Measurements from ENCODE around the gene UPF2. TPM values are rescaled to one million over a fixed set of nuclear protein-coding genes. Genes with fewer than 3 reads are reported as not detected.

UPF2 gene
- total and polyA plus RNA-seq, 2 of the 4 experiments (the other 2 are of a cell fraction), result 9.2 to 14.3 TPM

DNA sequence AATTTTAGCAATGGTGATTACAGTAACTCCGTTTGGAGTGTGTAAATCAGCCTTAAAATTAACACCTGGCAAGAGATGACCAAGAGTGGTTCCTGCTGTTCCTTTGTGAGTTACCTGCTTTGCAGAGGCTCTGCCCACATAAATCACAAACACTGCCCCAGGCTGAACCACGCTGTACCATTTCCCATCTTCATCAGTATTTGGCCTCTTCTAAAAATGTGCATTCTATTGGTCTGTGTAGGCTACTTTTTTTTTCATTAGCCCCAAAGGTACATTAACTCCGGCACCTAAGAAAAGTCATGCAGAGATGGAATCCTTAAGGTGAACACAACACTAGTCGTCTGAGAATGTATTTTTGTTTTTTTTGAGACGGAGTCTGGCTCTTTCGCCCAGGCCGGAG lies 123.3 kb downstream of the UPF2 start:
- no peak for ATAC-seq (ENCODE audit: low read depth)
- Histone ChIP-seq H2AK9ac (replicated peaks; ENCODE audit: low read depth, low read length, poor library complexity) (no peak overlapping the region), H3K9me3 (ENCODE audit: control insufficient read depth, insufficient read depth, low read length) (no peaks in the 10 kb centered on the region), H2AK5ac (ENCODE audit: low read depth, low read length) (no peak overlapping the region), H3K9ac (ENCODE audit: low read depth, low read length) (no peak overlapping the region), H3K14ac (replicated peaks; ENCODE audit: low read depth, low read length) (no peak overlapping the region), H3K56ac (ENCODE audit: extremely low read depth, insufficient read depth, low read length) (no peak overlapping the region), H3K4me1 (ENCODE audit: control insufficient read depth, insufficient read depth, low read length) (no peaks in the 10 kb centered on the region), H4K8ac (ENCODE audit: low read depth in 2 of 2, low read length in 2 of 2) (no peak overlapping the region), H3K9me1 (ENCODE audit: insufficient read depth, low read length) (no peaks in the 10 kb centered on the region), H3K27me3 (ENCODE audit: control insufficient read depth, insufficient read depth, low read length) (no peaks in the 10 kb centered on the region), H3K18ac (ENCODE audit: low read depth, low read length) (no peak overlapping the region), H4K5ac (ENCODE audit: low read depth, low read length) (no peak overlapping the region), H3K27ac (ENCODE audit: insufficient read depth, low read length) (no peak overlapping the region), H2BK20ac (ENCODE audit: low read depth, low read length) (no peak overlapping the region), H3K23ac (ENCODE audit: low read depth, low read length) (no peak overlapping the region), H3K4me2 (ENCODE audit: low read depth, low read length) (no peak overlapping the region), H2AFZ (replicated peaks; ENCODE audit: low read length, poor library complexity) (no peak overlapping the region), H3K4ac (ENCODE audit: low read depth, low read length) (no peak overlapping the region), H2BK5ac (ENCODE audit: low read depth, low read length, poor library complexity, severe bottlenecking) (no peak overlapping the region), H3K4me3 (ENCODE audit: insufficient read depth, low read depth, low read length) (no peak overlapping the region), H4K20me1 (ENCODE audit: insufficient read depth, low read length) (no peaks in the 10 kb centered on the region), H3K79me1 (ENCODE audit: low read depth in 1 of 2, low read length in 2 of 2) (no peaks in the 10 kb centered on the region), H3K36me3 (ENCODE audit: control insufficient read depth, insufficient read depth, low read length) (peaks cover 17% of the 10 kb centered on the region), H2BK120ac (ENCODE audit: low read depth, low read length) (no peak overlapping the region), H4K91ac (ENCODE audit: insufficient read depth, low read depth, low read length) (no peak overlapping the region), H2BK15ac (ENCODE audit: low read depth, low read length) (no peak overlapping the region)
- dilution Hi-C loops (cut with HindIII; ENCODE audit: low sequenced_read_pairs, unreplicated experiment) (no loop called here), in situ Hi-C loops (cut with MboI; ENCODE audit: low sequenced_read_pairs) (no loop called here), intact Hi-C loops (cut with micrococcal nuclease) (no loop called here)
- no peak for TF ChIP-seq MAZ (IDR thresholded peaks at IDR 0.05; ENCODE audit: borderline replicate concordance, low read depth, low read length)
- TF ChIP-seq RAD21 (IDR thresholded peaks at IDR 0.05; ENCODE audit: low read length), result no peak
- no peak for TF ChIP-seq MXI1 (IDR thresholded peaks at IDR 0.05; ENCODE audit: borderline replicate concordance, low read depth, low read length)
- TF ChIP-seq CHD1 (IDR thresholded peaks at IDR 0.05; ENCODE audit: low read depth, low read length), result no peak
- TF ChIP-seq, protein P1, sequence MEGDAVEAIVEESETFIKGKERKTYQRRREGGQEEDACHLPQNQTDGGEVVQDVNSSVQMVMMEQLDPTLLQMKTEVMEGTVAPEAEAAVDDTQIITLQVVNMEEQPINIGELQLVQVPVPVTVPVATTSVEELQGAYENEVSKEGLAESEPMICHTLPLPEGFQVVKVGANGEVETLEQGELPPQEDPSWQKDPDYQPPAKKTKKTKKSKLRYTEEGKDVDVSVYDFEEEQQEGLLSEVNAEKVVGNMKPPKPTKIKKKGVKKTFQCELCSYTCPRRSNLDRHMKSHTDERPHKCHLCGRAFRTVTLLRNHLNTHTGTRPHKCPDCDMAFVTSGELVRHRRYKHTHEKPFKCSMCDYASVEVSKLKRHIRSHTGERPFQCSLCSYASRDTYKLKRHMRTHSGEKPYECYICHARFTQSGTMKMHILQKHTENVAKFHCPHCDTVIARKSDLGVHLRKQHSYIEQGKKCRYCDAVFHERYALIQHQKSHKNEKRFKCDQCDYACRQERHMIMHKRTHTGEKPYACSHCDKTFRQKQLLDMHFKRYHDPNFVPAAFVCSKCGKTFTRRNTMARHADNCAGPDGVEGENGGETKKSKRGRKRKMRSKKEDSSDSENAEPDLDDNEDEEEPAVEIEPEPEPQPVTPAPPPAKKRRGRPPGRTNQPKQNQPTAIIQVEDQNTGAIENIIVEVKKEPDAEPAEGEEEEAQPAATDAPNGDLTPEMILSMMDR (conservative IDR thresholded peaks at IDR 0.05; ENCODE audit: low read depth, low read length), result no peak
- TF ChIP-seq SMC3 (IDR thresholded peaks at IDR 0.05; ENCODE audit: low read depth, low read length), result no peak
- TF ChIP-seq BHLHE40 (IDR thresholded peaks at IDR 0.05; ENCODE audit: low read depth, low read length), result no peak
- no peak for TF ChIP-seq FOS (IDR thresholded peaks at IDR 0.05; ENCODE audit: low read depth, low read length)
- BruUV-seq (replicated peaks), result no TSS peak
- POLR2A ChIA-PET (ENCODE audit: unreplicated experiment), result no interaction called here
- 93% methylated on average over 4 of the region's 7 CpGs; no CpG with 5 or more reads in 1 of the 2 experiments for WGBS, 2 experiments (ENCODE audit: extremely low coverage in 2 of 2, insufficient read length in 1 of 2)
- no peak for DNase-seq
- CTCF ChIA-PET, result interaction anchor here (1.0 kb wide), 1 partner anchor 24 kb away, joined by 5 read pairs; no protein-coding TSS in a partner anchor
